Measurements from ENCODE around the gene GSK3B. TPM values are rescaled to one million over a fixed set of nuclear protein-coding genes. Genes with fewer than 3 reads are reported as not detected.

The GSK3B gene
- polyA plus RNA-seq, 6 donors from 2014 or later, result 11.3 to 26.1 (median 14.9) TPM

DNA sequence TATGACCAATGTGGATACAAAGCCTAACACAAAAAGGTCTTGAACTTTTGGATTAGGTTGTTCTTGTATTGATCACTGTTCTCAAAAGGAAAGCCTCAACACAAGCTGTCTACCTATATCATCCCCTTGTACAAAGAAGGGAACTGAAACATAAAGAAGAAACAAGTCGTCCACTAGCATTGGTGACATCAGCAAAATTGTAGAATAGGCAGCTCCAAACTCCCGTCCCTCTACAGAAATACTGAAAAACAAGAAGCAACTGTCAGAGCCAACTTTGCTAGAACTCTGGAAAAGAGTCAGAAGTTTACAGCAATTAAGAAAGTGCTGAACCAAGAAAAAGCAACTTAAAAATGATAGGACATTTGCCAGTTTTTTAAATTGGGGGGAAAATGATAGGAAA, 319.8 kb downstream of the GSK3B start:
- H3K4me1 Mint-ChIP-seq, result no peaks in the 10 kb centered on the region
- no peak for DNase-seq

More for the DNA sequence above, 319.8 kb downstream of the GSK3B start:
- peaks cover 0 to 8% of the 10 kb centered on the region in 2 donors for H3K36me3 Mint-ChIP-seq
- no peak overlapping the region for H3K27ac Mint-ChIP-seq
- peaks cover 9 to 14% (median 11%) of the 10 kb centered on the region in 7 donors for H3K9me3 Mint-ChIP-seq
- no peak overlapping the region for H3K4me3 Mint-ChIP-seq
- no peak for ATAC-seq (ENCODE audit: low read depth in 2 of 2)
- H3K27me3 Mint-ChIP-seq, result peaks cover 0 to 15% (median 10%) of the 10 kb centered on the region in 3 donors

Other genes starting within 250 kb of the GSK3B start
- gene GPR156, start 190.8 kb upstream of the GSK3B start, polyA plus RNA-seq (ENCODE audit: low read depth in 6 of 6), result not detected

Data from naive B cell (primary cell).